Vagina (tissue), 2 donors: ENCODE results near the gene RASA1. TPM values are rescaled to one million over a fixed set of nuclear protein-coding genes. Genes with fewer than 3 reads are reported as not detected.

ENCODE experiments used
- DNase-seq, 2 donors: peaks; one replicate each; pipeline ENCODE4 v3.0.0-alpha.2; 2017; ENCODE audit errors: extremely low spot score in 2 of 2
- H3K27ac ChIP-seq: fragments of 200-600 bp; sonication (generic); one replicate; pipeline ENCODE4 v1.5.1; 2019
- H3K27me3 ChIP-seq: fragments of 200-600 bp; sonication (generic); one replicate; pipeline ENCODE4 v1.5.1; 2019
- H3K36me3 ChIP-seq, 2 donors: fragments of 200-600 bp; sonication (generic); one replicate each; pipeline ENCODE4 v1.5.1; 2017 to 2019
- H3K4me1 ChIP-seq: fragments of 200-600 bp; sonication (generic); one replicate; pipeline ENCODE4 v1.5.1; 2019
- H3K4me3 ChIP-seq, 2 donors: fragments of 200-600 bp; sonication (generic); 1 replicate in 1 of 2; 2 replicates in 1 of 2; pipeline ENCODE4 v1.5.1; 2016 to 2019
- H3K9me3 ChIP-seq: fragments of 200-600 bp; sonication (generic); one replicate; pipeline ENCODE4 v1.5.1; 2019
- POLR2A ChIP-seq, 2 donors: fragments of 450-650 bp; IDR thresholded peaks; one replicate each; pipeline ENCODE4 v1.6.1; 2017; ENCODE audit warnings: antibody characterized with exemption in 2 of 2, mild to moderate bottlenecking in 2 of 2, moderate library complexity in 2 of 2
- POLR2AphosphoS5 ChIP-seq, 2 donors: sonication (generic); formaldehyde crosslinking; IDR thresholded peaks; one replicate each; pipeline ENCODE4 v1.9.0; 2017; ENCODE audit warnings: antibody characterized with exemption in 2 of 2, mild to moderate bottlenecking in 2 of 2, low read depth in 1 of 2; ENCODE audit not compliant: insufficient read depth in 1 of 2
- intact Hi-C: fragments of 100-400 bp; cut with DNase I; formaldehyde crosslinking; loops from one replicate; pipeline ENCODE4 v1.15.1; 2023
- total RNA-seq: library from RNA; depleted of rRNA; stranded (reverse); fragments of >200 nt; gene quantifications from one replicate; pipeline ENCODE4 v1.2.3, GENCODE V29; 2016
- TF ChIP-seq, protein P1 (sequence below), 3 experiments: fragments of 450-650 bp in 2 of 3; fragments of 200-600 bp in 1 of 3; sonication (generic) in 1 of 3; IDR thresholded peaks; one replicate each; pipeline ENCODE4 v1.5.1; 2017 to 2019; ENCODE audit warnings: antibody characterized with exemption in 3 of 3, mild to moderate bottlenecking in 2 of 3, moderate library complexity in 2 of 3

The RASA1 gene
- total RNA-seq, 1 donor from 2014 or later = 22.1 TPM

DNA sequence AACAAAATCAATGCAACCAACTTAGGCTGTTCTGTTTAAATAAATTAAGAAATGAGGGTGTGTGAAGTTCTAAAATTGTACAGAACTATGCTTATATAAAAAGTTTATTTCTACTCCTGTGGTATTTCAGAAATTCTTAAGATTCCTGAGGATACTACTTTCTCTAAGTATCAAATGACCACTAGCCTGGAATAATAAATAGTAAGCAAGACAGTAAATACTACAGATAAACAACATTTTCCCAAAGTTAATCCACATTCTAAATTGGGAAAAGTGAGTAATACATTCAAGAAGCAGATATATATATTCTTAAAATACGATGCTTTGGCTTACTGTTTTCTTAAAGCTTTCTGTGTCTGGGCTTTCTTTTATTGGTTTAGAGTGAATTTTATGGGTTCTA is 115.5 kb downstream of the RASA1 start:
- Histone ChIP-seq H3K27ac (no peak overlapping the region), H3K9me3 (no peaks in the 10 kb centered on the region), H3K27me3 (no peaks in the 10 kb centered on the region), H3K36me3 (peaks cover 0 to 23% of the 10 kb centered on the region in 2 donors), H3K4me3 (no peak overlapping the region), H3K4me1 (peaks cover 5% of the 10 kb centered on the region)
- DNase-seq = no peak
- intact Hi-C loops = no loop called here
- TF ChIP-seq POLR2A (IDR thresholded peaks at IDR 0.05) (no peak), POLR2AphosphoS5 (IDR thresholded peaks at IDR 0.05; ENCODE audit: insufficient read depth in 1 of 2, low read depth in 1 of 2) (no peak)
- TF ChIP-seq, protein P1, sequence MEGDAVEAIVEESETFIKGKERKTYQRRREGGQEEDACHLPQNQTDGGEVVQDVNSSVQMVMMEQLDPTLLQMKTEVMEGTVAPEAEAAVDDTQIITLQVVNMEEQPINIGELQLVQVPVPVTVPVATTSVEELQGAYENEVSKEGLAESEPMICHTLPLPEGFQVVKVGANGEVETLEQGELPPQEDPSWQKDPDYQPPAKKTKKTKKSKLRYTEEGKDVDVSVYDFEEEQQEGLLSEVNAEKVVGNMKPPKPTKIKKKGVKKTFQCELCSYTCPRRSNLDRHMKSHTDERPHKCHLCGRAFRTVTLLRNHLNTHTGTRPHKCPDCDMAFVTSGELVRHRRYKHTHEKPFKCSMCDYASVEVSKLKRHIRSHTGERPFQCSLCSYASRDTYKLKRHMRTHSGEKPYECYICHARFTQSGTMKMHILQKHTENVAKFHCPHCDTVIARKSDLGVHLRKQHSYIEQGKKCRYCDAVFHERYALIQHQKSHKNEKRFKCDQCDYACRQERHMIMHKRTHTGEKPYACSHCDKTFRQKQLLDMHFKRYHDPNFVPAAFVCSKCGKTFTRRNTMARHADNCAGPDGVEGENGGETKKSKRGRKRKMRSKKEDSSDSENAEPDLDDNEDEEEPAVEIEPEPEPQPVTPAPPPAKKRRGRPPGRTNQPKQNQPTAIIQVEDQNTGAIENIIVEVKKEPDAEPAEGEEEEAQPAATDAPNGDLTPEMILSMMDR (IDR thresholded peaks at IDR 0.05) = no peak

DNA sequence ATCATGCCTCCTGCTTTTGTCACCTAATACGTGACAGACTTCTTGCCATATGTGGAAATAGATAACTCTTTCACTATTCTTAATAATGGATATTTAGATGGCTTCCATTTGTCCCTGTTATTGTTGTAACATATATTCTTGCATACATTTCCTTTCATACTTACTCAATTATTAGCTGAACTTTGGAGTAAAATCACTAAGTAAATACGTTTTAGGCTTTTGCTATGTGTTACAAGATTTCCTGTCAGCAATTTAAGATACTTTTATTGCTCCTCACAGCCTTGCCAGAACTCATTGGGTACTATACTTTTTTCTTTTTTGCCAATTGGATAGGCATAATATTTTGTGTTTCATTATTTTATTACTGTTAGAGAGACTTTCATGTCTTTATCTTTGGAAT is 118.1 kb downstream of the RASA1 start:
- Histone ChIP-seq H3K4me1 (peaks cover 5% of the 10 kb centered on the region), H3K9me3 (no peaks in the 10 kb centered on the region), H3K4me3 (no peak overlapping the region), H3K27me3 (no peaks in the 10 kb centered on the region), H3K27ac (no peak overlapping the region), H3K36me3 (peaks cover 0 to 42% of the 10 kb centered on the region in 2 donors)
- TF ChIP-seq POLR2A (IDR thresholded peaks at IDR 0.05) (no peak), POLR2AphosphoS5 (IDR thresholded peaks at IDR 0.05; ENCODE audit: insufficient read depth in 1 of 2, low read depth in 1 of 2) (no peak)
- TF ChIP-seq, protein P1 (IDR thresholded peaks at IDR 0.05) = no peak
- DNase-seq = no peak
- intact Hi-C loops = no loop called here

DNA sequence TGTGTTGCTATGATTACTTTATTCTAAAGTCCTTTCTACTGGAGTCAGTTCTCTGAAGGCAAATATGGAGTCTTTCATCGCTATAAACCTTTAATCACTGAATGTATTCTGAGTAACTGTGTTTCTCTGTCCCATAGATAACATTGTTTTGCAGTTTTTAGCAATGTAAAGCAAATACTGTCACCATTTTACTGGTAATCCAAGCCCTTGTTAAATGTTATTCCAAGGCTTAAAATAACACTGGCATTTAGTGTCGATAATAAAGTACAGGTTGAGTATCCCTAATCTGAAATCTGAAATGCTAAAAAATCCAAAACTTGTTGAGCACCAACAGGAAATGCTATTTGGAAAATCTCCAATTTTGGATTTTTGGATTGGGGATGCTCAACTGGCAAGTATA is 120.4 kb downstream of the RASA1 start:
- Histone ChIP-seq H3K4me3 (no peak overlapping the region), H3K27me3 (no peaks in the 10 kb centered on the region), H3K36me3 (peaks cover 0 to 62% of the 10 kb centered on the region in 2 donors), H3K9me3 (no peaks in the 10 kb centered on the region), H3K4me1 (no peaks in the 10 kb centered on the region), H3K27ac (no peak overlapping the region)
- TF ChIP-seq, protein P1 (IDR thresholded peaks at IDR 0.05) = no peak
- DNase-seq = no peak
- intact Hi-C loops = no loop called here

DNA sequence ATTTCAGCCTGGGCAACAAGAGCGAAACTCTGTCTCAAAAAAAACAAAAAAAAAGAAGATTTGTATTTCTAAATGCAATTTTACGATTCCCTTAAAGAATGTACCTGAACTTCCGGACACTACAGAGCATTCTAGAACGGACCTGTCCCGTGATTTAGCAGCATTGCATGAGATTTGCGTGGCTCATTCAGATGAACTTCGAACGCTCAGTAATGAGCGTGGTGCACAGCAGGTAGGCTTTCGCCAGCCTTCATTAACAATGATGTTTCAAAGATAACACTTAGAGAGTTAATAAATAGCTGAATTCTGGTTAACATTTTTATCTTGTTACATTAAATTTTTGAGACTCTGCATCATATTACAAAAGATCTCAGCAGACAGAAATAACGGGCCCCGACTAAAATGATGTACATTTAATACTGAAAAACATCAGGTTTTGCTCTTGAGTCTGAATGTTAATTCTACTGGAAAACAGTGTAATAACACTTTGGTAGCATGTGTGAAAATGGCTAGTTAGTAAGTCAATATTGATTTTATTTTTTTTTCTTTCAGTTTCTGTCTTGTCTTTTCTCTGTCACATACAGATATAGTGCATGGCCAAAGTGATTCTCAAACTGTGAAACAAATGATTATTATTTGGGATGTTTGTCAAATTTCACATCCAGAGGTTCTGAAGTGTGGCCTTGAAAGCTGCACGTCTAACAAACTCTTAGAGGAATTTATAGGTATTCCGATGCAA is 121.8 kb downstream of the RASA1 start:
- no peaks in the 10 kb centered on the region for H3K27me3 ChIP-seq
- no peak for DNase-seq
- no peaks in the 10 kb centered on the region for H3K9me3 ChIP-seq
- H3K27ac ChIP-seq = no peak overlapping the region
- no peak overlapping the region for H3K4me3 ChIP-seq
- intact Hi-C loops = no loop called here
- H3K36me3 ChIP-seq = peaks cover 0 to 67% of the 10 kb centered on the region in 2 donors
- TF ChIP-seq, protein P1 (IDR thresholded peaks at IDR 0.05) = no peak
- no peak for TF ChIP-seq POLR2AphosphoS5 (IDR thresholded peaks at IDR 0.05; ENCODE audit: insufficient read depth in 1 of 2, low read depth in 1 of 2)
- TF ChIP-seq POLR2A (IDR thresholded peaks at IDR 0.05) = no peak
- no peaks in the 10 kb centered on the region for H3K4me1 ChIP-seq

DNA sequence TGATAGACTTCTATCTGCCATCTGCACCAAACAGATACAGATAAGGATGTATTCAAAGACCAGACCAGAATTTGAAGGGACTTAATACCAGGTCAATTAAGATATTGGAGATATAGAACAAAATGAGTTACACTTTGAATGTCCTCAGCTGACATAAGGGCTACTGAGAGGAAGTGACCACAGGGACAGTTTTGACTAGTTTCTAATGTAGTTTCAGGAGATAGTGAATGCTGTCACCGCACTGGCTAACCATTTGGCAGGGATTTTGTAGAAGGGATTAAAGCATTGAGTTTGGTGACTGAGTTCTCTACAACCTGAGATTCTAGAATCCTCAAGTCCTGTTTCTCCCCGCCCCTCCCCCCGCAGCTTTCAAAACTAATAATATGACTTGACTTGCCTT is 122.4 kb downstream of the RASA1 start:
- Histone ChIP-seq H3K36me3 (peaks cover 0 to 73% of the 10 kb centered on the region in 2 donors), H3K27ac (no peak overlapping the region), H3K9me3 (no peaks in the 10 kb centered on the region), H3K4me1 (no peaks in the 10 kb centered on the region), H3K27me3 (no peaks in the 10 kb centered on the region), H3K4me3 (no peak overlapping the region)
- intact Hi-C loops = no loop called here
- no peak for TF ChIP-seq POLR2A (IDR thresholded peaks at IDR 0.05)
- TF ChIP-seq POLR2AphosphoS5 (IDR thresholded peaks at IDR 0.05; ENCODE audit: insufficient read depth in 1 of 2, low read depth in 1 of 2) = no peak
- TF ChIP-seq, protein P1 (IDR thresholded peaks at IDR 0.05) = no peak
- DNase-seq = no peak
